Activated T-cell treated with anti-CD3 and anti-CD28 coated beads, Interleukin-2, amount 50 U/mL, for 48 hours (primary cell): ENCODE data around the gene SPRR2A.
"Not testable (repeated sequence)": the region's sequence is repeated elsewhere in the genome, so short reads cannot be mapped to it uniquely, and the experiment has no call there.

ENCODE experiments used
- DNase-seq, 2 experiments: peaks; one replicate each; pipeline ENCODE4 v3.0.0-alpha.2; 2020

SPRR2A gene

DNA sequence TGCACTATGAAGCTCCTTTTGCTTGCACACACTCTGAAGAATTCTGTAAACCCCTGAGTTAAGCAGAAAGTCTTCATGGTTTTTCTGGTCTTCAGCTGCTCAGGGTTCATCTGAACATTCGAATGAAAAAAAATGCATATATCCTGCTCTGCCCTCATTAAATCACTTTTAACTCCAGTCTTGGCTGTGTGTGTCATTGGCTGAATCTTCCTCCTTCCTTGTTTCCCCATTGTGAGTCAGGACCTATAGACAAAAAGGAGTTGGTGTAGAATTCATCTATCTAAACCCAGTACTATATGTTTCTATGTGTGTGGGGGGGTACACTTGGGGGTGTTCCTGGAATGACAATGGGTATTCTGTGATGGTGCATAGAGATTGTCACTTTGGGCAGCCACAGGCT is 32.9 kb downstream of the SPRR2A start:
- no peak for DNase-seq

DNA sequence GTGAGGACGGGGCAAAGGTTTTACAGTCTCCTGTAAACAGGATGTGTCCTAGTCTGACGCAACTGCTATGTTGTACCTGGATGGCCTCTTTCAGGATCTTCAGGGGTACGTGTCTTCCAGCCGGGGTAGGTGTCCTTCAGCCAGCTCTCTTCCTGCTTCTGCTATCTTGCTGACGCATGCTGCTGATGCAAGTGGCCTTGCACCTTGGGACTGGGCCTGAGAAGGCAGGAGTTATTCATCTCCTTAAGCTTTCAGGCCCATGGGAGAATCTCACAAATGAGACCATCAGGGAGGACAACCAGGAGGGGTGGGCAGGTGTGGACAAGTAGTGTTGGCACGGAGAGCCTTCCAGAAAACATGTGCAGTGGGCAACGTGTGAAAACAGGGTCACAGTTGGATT is 34.2 kb downstream of the SPRR2A start:
- no peak for DNase-seq

DNA sequence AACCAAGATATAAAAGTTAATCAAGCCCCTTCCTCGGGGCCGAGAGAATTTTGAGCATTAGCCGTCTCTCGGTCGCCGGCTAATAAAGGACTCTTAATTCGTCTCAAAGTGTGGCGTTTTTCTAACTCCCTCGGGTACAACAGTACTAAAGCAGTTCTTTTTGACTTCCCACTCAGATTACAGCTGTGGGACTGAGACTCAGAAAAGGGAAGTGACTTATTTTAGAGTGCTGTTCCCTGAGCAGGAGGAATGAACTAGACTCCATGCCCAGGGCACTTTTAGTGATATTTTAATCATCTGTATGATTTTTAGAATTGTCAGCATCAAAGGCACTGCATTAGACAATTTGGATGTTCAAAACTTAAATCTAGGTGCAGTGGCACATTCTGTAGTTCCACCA is 35.0 kb downstream of the SPRR2A start:
- DNase-seq: not testable (repeated sequence)

DNA sequence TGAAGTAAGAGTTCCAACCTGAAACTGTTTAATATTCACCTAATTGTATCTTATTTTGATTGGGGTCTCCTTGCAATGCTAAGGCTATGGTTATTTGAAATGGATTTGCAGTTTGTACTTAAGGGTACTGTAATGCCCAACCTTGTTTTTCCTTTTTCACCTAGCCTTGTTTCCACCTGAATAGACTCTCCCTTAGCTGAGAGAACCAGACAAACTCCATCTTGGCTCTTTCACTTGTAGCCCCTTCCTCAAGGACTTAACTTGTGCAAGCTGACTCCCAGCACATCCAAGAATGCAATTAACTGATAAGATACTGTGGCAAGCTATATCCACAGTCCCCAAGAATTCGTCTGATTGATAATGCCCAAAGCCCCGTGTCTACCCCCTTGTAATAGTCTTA is 35.5 kb downstream of the SPRR2A start:
- DNase-seq: not testable (repeated sequence)

DNA sequence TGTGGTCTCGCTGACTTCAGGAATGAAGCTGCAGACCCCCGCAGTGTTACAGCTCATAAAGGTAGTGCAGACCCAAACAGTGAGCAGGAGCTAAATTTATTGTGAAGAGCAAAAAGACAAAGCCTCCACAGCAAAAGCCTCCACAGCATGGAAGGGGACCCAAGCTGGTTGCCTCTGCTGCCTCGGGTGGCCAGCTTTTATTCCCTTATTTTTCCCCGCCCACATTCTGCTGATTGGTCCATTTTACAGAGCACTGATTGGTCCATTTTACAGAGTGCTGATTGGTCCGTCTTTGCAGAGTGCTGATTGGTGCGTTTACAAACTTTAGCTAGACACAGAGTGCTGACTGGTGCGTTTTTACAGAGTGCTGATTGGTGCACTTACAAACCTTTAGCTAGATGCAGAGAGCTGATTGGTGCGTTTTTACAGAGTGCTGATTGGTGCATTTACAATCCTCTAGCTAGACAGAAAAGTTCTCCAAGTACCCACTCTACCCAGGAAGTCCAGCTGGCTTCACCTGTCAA is 46.0 kb downstream of the SPRR2A start:
- DNase-seq: not testable (repeated sequence)
